ENCODE measurements around the gene GMDS. TPM values are rescaled to one million over a fixed set of nuclear protein-coding genes. Genes with fewer than 3 reads are reported as not detected.

Gene GMDS
- total and polyA plus RNA-seq, 2 of the 13 experiments (the other 11 are each of a cell fraction or from before 2014, with no cell fraction given), result 64.4 to 112 TPM

GRCh38 chr6:1664329-1664728 is 581.1 kb downstream of the GMDS start (continued):
- TF ChIP-seq MTERF4 (CRISPR knock-in tag; IDR thresholded peaks at IDR 0.05), result no peak
- TF ChIP-seq MLLT10 (CRISPR knock-in tag; IDR thresholded peaks at IDR 0.05), result no peak

GRCh38 chr6:1663511-1663910 is 581.9 kb downstream of the GMDS start:
- Histone ChIP-seq H3K4me3 (replicated peaks in 1 of 3; ENCODE audit: insufficient read depth in 1 of 3, low read depth in 2 of 3, low read length in 3 of 3) (no peak overlapping the region), H3K27ac (ENCODE audit: extremely low read length, insufficient read depth, low read length) (no peak overlapping the region), H3K4me1 (ENCODE audit: insufficient read depth, low read length) (no peaks in the 10 kb centered on the region), H3K36me3 (replicated peaks in 1 of 2; ENCODE audit: control insufficient read depth in 1 of 2, insufficient read depth in 2 of 2, low read length in 2 of 2) (peaks cover 5 to 21% of the 10 kb centered on the region in 2 experiments; a peak in 4 of 5 replicates), H3K4me2 (ENCODE audit: low read depth, low read length) (no peak overlapping the region), H3K9ac (ENCODE audit: insufficient read depth, low read depth, low read length) (no peak overlapping the region), H4K20me1 (ENCODE audit: insufficient read depth, low read length) (no peaks in the 10 kb centered on the region), H3K27me3 (ENCODE audit: control insufficient read depth in 1 of 2, insufficient read depth in 2 of 2, low read length in 2 of 2) (no peaks in the 10 kb centered on the region), H3K9me3 (ENCODE audit: low read length) (no peaks in the 10 kb centered on the region), H3K79me2 (ENCODE audit: insufficient read depth, low read length) (no peaks in the 10 kb centered on the region), H2AFZ (ENCODE audit: low read length) (no peak overlapping the region)
- DNase-seq (ENCODE audit: low spot score) (no peak), FAIRE-seq (no peak), ATAC-seq (no peak)
- in situ Hi-C loops (cut with HindIII; ENCODE audit: extremely low pct_ligation_motif_present, low pct_unique_long_range_greater_than_20kb) (no loop called here), intact Hi-C loops (cut with micrococcal nuclease; ENCODE audit: unreplicated experiment) (no loop called here)
- ChIA-PET CTCF (ENCODE audit: low intra/inter-chr PET ratio, low total read pairs) (no interaction called here), POLR2A (no interaction called here)
- TF ChIP-seq ZNF101 (CRISPR knock-in tag; IDR thresholded peaks at IDR 0.05; ENCODE audit: borderline replicate concordance, low read depth) (no peak), ZNF709 (CRISPR knock-in tag; IDR thresholded peaks at IDR 0.05) (no peak), CCAR2 (optimal IDR thresholded peaks at IDR 0.05; ENCODE audit: low read depth, low read length) (no peak), HDAC1 (CRISPR knock-in tag; IDR thresholded peaks at IDR 0.05) (no peak), ZBTB42 (CRISPR knock-in tag; IDR thresholded peaks at IDR 0.05) (no peak), ZKSCAN1 (IDR thresholded peaks at IDR 0.05; ENCODE audit: low read length) (no peak), FOSL1 (CRISPR knock-in tag; IDR thresholded peaks at IDR 0.05; ENCODE audit: borderline replicate concordance) (no peak), ZNF432 (CRISPR knock-in tag; IDR thresholded peaks at IDR 0.05; ENCODE audit: borderline replicate concordance) (no peak), THRA (CRISPR knock-in tag; IDR thresholded peaks at IDR 0.05; ENCODE audit: borderline replicate concordance) (no peak), HIVEP1 (CRISPR knock-in tag; IDR thresholded peaks at IDR 0.05) (no peak), ZNF143 (CRISPR knock-in tag; IDR thresholded peaks at IDR 0.05) (no peak), HCFC1 (IDR thresholded peaks at IDR 0.05; ENCODE audit: low read depth, low read length) (no peak), ZSCAN29 (CRISPR knock-in tag; conservative IDR thresholded peaks at IDR 0.05) (no peak), ZBTB49 (CRISPR knock-in tag; IDR thresholded peaks at IDR 0.05; ENCODE audit: borderline replicate concordance) (no peak), EZH2 (conservative IDR thresholded peaks at IDR 0.05; ENCODE audit: low read depth, low read length) (no peak), ZNF205 (CRISPR knock-in tag; IDR thresholded peaks at IDR 0.05) (no peak), ZNF841 (CRISPR knock-in tag; IDR thresholded peaks at IDR 0.05; ENCODE audit: borderline replicate concordance) (no peak)
- BruUV-seq (replicated peaks), result no TSS peak
- WGBS (ENCODE audit: low lambda C conversion rate), result 98% methylated on average over 5 of the region's 5 CpGs
